ENCODE results near the gene PTPRU.

PTPRU gene

DNA sequence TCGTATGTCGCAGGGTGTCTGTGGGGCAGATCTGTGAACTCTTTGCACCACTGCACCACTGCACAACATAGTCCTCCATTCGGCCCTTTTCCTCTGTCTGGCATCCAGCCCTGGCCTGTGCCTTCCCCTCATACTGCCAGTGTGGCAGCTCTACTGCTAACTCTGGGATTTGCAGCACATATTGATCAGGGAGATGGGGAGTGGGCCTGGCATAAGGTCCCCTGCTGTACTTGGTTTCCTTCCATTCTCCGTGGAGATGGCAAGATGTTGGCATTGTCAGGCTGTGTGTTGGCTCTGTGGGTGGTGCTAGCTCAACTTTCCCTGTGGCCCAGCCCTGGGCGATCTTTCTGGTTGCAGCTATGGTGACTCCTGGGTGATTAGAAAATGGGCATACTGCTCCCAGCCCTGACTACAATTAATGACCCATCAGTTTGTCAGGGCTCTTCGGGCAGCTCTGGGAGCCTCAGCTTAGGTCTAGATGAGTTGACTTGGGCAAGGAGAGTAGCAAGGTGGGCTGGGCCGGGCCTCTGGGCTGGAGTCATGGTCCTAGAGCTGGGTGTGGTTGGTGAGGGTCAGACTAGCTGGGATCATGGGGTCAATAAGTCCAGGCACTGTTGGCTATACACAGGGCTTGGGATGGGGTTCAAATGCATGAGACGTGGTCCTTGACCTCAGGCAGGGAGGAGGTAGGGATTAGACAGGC lies 11.4 kb downstream of the PTPRU start:
- no peak for DNase-seq

GRCh38 chr1:29248409-29248808 lies 12.1 kb downstream of the PTPRU start:
- DNase-seq: no peak

DNA sequence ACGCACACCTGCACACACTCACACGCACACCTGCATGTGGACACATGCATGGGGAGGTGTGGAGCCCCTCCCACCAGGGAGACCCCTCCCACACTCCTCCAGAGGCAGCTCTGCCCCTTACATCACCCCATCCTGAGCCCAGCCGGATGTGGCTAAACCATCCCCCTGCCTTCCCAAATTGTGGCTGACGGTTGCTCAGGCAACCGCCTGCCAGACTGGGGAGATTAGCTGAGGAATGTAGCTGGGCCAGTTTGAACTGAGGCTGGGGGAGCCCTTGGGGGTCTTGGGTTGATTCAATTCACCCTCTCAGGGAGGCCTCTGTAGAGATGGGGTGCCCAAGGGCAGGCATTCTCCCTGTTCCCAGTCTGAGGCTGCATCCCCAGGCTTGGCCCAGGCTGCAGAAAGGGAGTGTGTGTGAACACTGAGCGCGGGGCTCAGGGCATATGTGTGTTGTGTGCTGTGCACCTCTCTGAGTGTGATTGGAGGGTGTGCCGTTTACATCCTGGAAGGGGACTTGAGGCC lies 12.9 kb downstream of the PTPRU start:
- DNase-seq: peak; percentile 61

GRCh38 chr1:29249951-29250581 lies 13.7 kb downstream of the PTPRU start:
- DNase-seq: no peak

DNA sequence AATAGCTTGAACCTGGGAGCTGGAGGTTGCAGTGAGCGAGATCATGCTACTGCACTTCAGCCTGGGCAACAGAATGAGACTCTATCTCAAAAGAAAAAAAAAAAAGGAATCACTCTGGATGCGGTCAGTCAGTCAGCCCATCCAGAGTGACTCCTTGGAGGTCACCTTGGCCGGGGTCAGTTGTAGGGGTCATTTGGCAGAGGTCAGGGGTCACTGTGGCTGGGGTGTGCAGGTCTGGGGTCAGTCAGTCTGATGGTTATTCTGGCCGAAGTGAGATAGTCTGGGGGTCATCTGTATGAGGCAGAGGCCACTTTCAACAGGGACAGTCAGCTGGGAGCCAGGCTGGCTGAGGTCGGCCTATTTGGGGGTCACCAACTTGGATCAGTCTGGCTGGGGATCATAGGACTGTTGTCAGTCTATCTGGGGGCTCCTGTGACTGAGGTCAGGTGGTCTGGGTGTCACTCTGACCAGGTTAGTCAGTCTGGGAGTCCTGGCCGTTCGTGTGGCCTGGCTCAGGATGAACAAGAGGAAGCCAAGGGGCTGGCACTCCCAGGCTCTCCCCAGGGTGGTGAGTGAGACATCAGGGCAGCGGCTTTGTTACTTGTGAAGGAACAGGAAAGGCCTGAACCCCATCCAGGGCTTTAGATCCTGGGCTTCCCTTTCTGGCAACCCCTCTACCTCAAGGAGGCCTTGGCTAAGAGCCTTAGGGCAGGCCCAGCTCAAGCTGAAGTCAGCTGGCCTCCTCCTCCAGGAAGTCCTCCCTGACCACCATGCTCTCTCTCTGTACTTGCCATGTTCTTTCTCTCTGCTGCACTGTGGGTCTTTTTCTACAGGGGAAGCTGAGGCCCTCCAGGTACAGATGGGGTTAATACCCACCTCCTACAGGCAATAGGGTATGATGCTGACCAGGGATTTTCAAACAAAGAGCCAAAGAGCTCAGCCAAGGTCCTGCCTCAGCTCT lies 15.1 kb downstream of the PTPRU start:
- no peak for DNase-seq

DNA sequence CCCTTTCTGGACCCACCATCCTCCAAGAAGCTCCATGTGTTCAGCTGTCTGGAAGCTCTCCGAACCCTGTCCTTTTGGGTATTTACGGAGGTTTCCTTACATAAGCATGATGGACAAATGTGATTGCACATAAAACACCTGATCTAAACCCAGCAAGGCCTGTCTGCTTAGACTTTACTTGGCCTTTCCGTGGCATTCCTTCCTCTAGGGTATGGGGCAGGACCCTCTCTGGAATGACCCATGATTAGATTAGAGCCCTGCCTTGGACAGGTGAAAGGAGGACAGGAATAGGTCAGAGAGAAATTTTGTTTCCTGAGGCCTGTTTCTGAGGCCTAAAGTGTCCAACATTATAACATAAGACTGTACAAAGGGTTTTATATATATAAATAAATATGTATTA lies 16.9 kb downstream of the PTPRU start:
- DNase-seq: no peak

DNA sequence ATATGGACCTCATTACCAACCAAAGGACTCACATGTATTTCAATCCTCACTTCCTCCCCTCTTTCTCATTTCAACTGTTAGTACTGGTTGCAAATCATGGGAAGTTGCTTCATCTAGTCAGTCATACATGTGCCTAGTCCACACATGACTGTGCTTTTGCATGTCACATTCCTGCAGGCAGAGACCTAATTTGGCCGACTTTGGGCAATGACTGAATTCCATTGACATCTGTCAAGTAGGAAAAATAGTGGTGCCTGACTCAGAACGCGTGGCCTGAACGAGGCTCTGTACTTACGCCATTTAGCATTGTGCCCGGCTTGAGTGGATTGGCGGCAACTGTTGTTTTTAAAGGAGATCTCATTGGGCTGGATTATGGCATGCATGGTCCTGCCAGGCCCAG lies 18.0 kb downstream of the PTPRU start:
- DNase-seq: no peak

- no peak for DNase-seq
Measured at GRCh38 chr1:29255134-29255666, 18.9 kb downstream of the PTPRU start.

DNA sequence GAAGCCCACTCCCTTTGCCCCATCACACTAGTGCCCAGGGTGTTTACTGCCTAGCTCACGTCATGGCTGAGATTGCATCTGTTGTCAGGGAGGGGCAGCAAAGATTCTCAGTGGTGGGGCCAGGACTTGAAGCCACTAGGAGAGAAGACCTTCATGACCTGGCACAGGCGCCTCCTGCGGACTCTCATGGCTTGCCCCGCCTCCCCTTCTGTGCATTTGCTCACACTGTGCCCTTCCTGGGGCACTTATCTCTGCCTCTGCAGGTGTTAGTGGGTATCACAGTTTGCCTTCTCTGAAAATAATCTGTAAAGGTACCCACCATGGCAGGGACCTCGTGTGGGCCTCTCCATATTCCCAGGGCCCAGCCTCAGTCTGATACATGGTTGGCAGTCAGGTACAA lies 20.1 kb downstream of the PTPRU start:
- DNase-seq: no peak

DNA sequence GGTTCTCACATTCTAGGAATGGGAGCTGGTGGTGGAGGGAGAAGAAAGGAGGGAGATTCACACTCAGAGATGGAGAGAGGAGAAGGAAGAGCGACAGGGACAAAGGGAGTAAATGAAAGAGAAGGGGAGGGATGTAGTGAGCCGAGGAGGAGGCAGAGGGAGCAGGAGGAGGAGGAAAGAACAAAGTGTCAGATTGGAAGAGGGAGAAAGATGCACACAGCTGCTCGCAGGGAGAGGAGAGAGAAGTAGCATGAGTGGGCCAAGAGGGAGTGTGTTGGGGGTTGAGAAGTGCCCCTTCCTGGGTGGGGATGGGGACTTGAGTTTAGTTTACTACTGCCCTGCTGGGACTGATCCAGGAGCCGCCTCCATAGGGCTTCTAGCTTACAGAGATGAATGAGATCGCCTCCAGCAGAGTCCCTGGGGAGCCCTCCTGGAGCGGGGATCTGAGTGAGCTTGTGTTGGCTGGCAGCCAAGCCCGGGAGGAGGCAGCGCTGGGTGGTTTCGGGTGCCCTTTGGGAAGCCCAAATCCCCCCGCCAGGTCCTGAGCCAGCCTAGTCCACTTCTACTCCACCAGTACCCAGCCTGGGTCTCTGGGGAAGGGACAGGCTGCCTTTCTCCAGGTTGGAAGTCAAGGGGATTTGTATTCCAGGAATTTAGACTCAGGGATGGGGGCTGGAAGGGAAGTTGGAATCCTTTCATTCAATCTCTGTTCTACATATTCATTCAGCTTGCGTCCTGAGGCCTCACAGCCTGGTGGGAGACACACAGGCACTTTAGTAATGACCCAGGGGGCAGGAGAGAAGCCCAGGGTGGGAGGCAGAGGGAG lies 20.9 kb downstream of the PTPRU start:
- no peak for DNase-seq

DNA sequence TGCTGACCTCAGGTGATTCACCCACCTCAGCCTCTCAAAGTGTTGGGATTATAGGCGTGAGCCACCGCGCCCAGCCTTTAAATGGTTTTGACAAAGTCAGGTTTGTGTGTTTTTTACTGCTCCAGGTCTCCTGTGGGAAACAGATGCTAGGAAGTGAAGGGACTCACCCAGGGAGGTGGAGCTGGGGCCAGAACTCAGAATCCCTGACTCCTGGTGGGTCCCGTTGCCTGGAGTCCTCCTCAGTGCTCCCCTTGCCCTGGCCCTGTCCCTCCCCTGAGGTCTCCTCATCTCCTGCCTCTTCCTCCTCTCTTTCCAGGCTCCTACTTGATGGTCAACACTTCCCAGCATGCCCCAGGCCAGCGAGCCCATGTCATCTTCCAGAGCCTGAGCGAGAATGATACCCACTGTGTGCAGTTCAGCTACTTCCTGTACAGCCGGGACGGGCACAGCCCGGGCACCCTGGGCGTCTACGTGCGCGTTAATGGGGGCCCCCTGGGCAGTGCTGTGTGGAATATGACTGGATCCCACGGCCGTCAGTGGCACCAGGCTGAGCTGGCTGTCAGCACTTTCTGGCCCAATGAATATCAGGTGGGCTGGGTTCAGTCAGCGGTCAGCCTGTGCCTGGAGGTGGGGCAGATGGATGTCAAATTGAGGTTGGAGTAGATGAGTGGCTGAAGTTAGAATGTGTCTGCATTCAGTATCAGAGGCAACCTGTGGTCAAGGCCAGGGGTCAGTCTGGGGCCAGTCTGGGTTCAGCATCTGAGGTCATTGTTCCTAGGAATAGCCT lies 22.1 kb downstream of the PTPRU start:
- DNase-seq: no peak

- DNase-seq: no peak
Measured at GRCh38 chr1:29258976-29259801, 22.9 kb downstream of the PTPRU start.

DNA sequence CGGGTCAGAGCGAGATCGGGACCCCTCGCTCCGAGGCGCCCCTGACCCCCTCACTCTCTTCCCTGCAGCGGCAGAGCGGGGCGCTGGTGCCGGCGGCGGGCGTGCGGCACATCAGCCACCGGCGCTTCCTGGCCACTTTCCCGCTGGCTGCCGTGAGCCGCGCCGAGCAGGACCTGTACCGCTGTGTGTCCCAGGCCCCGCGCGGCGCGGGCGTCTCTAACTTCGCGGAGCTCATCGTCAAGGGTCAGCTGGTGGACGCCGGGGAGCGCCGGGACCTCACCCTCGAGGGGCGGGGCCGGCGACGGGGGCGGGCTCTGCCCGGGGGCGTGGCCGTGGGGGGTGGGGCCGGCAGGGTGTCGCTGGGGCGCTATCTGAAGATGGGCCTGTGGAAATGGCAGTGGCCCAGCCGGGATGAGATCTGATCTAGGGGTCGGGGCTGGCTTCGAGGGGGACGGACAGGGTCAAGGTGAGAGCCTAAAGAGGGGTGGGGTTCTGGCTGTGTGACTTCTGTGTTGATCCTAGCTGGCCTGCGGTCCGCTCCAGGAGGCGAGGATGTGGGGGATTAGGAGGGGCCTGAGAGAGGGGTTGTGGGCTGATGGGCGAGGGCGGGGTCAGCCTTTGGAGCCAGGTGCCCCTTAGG lies 23.6 kb downstream of the PTPRU start:
- DNase-seq: peak; percentile 54

DNA sequence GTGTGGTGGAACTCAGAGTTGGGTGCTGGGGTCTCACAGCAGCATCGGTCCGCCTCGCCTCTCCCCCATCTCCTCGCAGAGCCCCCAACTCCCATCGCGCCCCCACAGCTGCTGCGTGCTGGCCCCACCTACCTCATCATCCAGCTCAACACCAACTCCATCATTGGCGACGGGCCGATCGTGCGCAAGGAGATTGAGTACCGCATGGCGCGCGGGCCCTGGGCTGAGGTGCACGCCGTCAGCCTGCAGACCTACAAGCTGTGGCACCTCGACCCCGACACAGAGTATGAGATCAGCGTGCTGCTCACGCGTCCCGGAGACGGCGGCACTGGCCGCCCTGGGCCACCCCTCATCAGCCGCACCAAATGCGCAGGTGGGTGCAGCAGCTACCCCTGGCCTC lies 24.2 kb downstream of the PTPRU start:
- no peak for DNase-seq

- peak; percentile 12 for DNase-seq
Measured at GRCh38 chr1:29264773-29265389, 28.6 kb downstream of the PTPRU start.

- no peak for DNase-seq
Measured at GRCh38 chr1:29266912-29267311, 30.6 kb downstream of the PTPRU start.

DNA sequence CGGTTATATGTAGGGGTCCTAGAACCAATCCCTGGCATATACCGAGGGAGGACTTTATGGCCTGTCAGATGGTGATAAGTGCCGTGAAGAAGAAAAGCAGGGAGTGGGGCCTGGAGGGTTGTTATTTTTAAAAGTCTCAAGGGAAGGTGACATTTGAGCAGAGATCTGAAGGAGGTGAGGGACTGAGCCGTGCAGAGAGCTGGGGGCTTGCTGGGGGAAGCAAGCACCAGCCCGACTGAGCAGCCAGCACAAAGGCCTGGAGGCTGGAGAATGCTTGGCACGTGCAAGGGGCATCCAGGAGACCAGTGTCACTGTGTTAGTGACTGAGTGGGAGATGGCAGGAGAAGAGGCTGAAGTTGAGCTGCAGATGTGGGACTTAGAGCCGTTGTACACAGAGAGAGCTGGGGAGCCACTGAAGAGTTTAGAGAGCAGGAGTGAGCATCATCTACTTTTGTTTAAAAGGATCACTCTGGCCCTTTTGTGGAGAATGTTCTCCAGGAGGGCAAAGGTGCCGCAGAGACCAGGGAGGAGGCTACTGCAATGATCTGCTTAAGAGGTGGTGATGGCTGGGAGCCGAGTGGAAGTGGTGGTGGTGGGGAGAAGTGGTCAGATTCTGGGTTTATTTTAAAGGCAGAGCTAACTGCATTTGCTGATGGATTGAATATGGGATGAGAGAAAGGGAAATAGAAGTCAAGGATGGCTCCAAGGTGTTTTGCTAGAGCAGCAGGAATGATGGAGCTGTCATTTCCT lies 31.2 kb downstream of the PTPRU start:
- DNase-seq: no peak

DNA sequence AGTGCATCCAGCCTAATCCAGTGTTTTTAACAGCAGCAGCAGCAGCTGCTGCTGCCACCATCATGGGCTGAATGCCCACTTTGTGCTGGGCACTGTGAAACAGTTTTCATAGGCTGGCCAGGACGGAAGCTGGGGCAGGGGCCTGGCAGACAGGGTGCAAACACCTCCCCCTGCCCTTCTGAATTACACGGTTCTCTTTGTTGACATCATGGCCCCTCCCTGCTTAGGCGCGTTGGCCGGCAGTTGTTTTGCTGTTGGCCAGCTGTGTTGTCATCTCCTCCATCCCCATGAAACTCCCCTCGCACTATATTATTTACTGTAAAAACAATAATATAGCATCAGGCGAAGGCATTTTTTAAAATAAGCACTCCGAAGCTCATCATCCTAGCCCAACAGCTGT lies 33.1 kb downstream of the PTPRU start:
- no peak for DNase-seq
